LoVo (cell line): ENCODE data around the gene COMMD2.

ENCODE experiments used
- DNase-seq: peaks from one replicate; pipeline ENCODE4 v3.0.0-alpha.2; 2016; ENCODE audit warnings: low spot score

Gene COMMD2

DNA sequence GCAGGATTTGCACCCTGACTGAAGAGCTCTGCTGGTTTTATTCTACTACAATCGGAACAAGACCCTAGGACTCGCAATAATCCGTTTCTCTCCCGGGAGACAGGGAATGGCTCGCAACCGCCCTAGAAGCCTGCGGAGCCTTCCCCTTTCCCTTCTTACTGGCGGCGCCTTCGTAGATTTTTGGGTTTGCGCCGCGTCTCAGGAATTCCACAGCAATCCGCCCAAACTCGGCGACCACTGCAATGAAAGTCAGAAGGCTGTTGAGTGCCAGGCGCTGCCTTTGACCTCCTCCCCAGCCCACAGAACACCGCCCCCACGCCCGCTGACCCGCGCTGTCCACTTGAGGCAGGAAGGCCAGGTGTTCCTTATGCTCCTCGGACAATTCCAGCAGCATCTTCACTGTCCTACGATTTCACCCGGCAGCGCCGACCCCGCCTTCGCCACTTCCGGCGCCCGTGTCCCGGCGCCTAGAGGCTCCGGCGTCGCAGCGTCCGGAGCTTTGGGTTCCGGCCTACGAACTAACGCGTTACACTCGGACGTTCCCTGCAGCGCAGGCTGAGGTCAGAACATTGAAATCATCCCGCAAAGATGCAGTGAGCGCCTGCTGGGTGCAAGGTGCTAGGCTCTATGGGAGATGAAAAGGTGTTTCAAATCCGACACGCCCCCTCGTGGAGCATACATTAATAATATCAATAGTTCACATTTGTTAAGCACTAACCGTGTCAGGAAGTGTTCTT, at the start of gene COMMD2:
COMMD2 (minus strand) TSS at position 439 of the 737 bp plus-strand sequence; CDS start at position 394, 45 bp downstream.
- DNase-seq = peak; percentile 95

GRCh38 chr3:149801639-149802038, 49.4 kb upstream of the COMMD2 start:
- DNase-seq = no peak

DNA sequence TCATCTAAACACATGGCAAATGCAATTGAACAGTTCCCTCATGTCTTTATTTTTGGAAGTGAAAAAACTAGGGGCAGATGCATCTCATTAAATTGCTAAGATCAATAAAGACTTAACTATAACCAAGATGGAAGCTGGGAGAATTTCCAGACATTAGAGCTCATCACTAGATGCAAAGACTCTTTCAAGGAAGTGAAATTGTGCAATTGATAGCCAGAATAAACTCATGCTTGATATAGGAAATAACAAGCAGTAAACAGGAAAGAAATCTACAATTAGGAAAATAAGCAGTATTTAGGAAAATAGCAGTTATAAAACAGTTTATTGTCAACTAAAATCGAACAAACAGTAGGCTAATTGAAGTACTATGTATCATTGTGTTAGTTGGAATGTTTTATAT, 48.9 kb upstream of the COMMD2 start:
- no peak for DNase-seq

- no peak for DNase-seq
Measured at GRCh38 chr3:149800693-149801092, 48.4 kb upstream of the COMMD2 start.

DNA sequence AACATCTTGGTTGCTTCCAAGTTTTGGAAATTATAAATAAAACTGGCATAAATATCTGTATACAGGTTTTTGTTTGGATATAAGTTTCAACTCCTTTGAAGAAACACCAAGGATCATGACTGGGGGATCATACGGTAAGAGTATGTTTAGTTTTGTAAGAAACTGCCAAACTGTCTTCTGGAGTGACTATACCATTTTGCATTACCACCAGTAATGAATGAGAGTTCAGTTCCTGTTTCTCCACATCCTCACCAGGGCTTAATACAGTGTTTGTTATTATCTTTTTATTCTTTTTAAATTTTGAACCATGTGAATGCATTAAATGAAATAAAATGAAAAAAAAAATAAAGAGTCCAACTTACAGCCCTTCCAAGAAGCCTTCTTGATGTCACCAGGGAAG, 43.7 kb upstream of the COMMD2 start:
- no peak for DNase-seq

DNA sequence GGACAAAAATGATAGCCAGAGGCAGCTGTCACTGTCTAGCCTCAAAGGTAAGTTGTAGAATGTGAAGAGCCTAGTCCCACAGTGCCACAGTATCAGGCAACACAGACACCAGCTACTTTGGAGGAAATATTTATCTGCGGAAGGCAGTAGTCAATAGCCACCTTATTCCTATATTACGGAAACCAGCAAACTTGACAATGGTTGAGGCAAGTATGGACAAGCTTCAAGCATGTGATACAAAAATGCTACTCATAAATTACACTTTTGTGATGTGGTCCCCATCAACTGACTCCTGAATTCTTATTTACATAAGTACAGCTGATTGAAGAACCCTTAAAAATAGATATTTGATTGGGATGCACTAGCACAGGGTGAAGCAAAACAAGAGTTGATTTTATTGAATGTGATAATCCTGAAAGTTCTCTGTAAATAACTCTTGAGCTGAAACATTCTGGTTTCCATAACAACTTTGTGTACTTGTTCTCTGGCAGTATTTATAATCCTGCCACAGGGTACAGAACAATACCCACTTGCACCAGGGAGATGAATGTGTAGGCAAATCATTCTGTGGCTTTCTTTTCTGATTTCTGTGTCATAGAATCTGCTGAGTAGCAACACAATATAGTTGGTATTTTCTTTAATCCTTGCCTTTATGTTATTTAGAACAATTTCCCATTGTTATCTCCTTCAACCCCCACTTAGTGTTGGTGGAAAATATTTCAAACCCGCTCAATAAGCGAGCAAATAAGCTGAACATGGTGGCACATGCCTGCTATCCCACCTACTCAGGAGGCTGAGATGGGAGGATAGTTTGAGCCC, 40.4 kb upstream of the COMMD2 start, which contains the start of gene ANKUB1:
ANKUB1 (minus strand) TSS at position 103 of the 819 bp plus-strand sequence. CDS start 188 bp downstream, outside the sequence.
- no peak for DNase-seq

DNA sequence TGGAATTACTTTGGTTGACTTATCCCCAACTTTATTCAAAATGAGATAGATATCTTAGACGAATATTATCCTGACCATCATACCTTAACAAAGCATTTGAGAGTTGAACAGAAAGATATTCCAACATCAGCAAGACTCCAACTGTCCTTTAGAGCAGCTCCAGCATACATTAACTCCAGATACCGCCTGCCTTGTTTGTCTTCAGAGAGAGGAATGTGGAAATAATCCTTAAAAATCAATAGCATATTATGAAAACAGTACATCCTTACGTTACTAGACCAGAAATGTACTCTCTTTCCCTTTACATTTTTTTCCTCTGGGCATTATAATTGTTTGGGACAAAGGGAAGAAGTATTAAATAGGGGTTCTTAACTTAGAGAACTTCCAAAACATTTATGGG, 38.4 kb upstream of the COMMD2 start:
- no peak for DNase-seq

GRCh38 chr3:149790268-149790667, 38.0 kb upstream of the COMMD2 start:
- peak; percentile 57 for DNase-seq

GRCh38 chr3:149784064-149784704, 31.9 kb upstream of the COMMD2 start:
- no peak for DNase-seq

DNA sequence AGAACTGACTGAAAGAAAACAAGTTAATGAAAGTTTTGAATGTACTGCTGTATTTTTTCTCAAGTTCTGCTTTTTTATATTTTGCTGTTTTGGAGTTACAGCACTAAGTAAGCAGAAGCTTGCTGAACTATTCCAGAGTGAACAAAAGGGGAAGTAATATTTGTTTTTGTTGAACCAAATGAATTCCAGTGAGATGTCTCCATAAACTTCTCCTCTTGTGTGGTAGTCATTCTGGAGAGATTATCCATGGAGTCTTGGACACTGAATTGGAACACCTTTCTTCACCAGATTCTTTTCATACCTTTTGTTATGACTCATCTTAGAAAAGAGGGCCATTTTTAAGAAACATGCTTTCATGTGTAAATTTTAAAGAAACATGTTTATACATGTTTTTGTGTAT, 31.3 kb upstream of the COMMD2 start:
- DNase-seq = peak; percentile 46

DNA sequence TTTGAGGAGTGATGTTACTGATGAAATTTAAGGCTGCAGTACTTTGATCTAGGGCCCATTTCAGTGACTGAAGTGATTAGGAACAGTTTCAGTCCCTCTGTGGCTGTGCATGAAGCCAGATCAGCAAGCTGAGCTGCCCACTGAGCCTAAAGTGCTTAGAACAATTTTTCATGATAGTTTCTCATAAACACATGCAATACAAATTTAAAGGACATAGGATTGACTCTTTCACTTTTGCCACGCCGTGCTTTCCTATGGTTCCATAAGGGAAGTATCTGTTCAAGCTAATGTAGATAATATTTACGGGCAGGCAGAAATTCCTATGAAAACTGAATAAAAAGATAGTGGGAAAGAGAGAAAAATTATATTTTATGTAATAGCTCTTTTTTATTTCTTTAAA, 29.5 kb upstream of the COMMD2 start:
- DNase-seq = no peak

GRCh38 chr3:149781211-149781610, 28.9 kb upstream of the COMMD2 start:
- no peak for DNase-seq

- DNase-seq = no peak
Measured at GRCh38 chr3:149777414-149778214, 25.3 kb upstream of the COMMD2 start.

- DNase-seq = no peak
Measured at GRCh38 chr3:149776170-149776569, 23.9 kb upstream of the COMMD2 start.

DNA sequence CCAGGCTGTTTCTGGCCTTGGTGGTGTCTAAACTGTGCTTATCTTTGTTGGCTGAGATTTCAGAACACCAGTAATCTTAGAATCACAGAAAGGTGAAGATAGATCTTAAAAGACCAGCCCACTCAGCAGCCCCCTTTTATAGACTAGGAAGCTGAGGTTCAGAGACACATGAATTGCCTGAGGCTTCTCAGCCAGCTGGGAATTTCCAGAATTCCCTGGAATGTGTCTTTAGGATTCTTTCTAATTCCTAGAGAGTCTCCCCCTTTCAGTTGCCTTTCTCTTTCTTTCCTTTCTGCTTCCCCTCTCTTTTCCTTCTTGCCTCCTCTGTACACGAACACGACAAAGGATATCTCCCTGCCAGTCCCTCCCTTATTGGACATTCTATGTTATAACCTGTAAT, 20.6 kb upstream of the COMMD2 start:
- no peak for DNase-seq

DNA sequence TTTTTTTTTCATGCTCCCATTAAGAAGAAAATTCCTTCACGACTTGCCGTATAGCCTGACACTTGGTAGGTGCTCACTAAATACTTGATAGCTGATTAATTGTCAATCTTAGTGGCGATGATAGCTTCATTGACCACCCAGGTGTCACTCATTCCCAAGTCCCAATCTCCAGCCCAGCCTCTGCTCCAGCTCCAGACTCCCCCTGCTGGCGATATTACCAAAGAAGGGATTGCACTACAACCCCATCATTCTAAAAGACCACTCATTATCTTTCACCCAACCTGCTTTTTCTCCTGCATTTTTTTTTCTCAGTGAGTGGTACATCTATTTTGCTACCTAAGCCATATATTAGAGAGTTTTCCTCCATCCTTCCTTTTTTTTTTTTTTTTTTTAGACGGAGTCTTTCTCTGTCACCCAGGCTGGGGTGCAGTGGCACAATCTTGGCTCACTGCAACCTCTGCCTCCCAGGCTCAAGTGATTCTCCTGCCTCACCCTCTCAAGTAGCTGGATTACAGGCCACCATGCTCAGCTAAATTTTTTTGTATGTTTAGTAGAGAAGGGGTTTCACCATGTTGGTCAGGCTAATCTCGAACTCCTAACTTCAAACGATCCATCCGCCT, 19.5 kb upstream of the COMMD2 start:
- DNase-seq = peak; percentile 49

DNA sequence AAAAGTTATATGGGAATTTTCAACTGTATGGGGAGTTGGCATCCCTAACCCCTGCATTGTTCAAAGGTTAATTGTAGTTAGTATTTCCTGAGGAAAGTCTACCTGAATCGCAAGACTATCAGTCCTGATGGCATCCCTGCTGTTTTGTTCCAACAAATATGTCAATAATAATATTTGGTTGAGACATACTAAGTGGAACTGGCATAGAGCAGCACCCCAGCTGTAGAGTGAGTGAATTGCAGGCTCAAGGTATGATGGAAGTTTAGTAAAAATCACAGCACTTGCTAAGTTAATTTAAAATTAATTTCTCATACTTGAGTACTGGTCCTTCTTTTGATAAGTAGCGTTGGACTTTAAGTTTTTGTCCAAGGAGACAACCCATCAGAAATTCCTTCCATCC, 18.0 kb upstream of the COMMD2 start:
- DNase-seq = no peak

GRCh38 chr3:149768704-149769103, 16.4 kb upstream of the COMMD2 start:
- DNase-seq = no peak

GRCh38 chr3:149767720-149768119, 15.4 kb upstream of the COMMD2 start:
- no peak for DNase-seq

- DNase-seq = peak; percentile 22
Measured at GRCh38 chr3:149765762-149766334, 13.6 kb upstream of the COMMD2 start.

DNA sequence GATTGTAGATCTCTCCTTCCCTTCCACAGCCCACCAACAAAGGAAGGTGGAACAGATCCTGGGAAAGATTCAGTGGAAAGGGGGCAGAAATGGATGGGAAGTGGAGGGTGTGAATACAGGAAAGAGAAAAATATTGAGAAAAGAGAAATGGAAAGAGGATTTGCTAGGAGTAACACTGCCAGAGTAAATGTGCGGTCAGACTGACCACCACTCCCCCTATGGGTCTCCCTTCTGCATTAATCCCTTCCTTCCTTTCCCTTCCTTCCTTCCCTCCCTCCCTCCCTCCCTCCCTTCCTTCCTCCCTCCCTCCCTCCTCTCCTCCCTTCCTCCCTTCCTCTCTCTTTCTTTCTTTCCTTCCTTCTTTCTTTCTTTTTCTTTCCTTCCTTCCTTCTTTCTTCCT, 12.0 kb upstream of the COMMD2 start:
- no peak for DNase-seq
